Left lung (tissue), 10 donors: ENCODE data around the gene BGLAP. TPM values are rescaled to one million over a fixed set of nuclear protein-coding genes. Genes with fewer than 3 reads are reported as not detected.

Experiments
- ATAC-seq: fragments of 200-7000 bp; cut with Tn5 transposase; one replicate; pipeline ENCODE4 v1.9.1; 2020; ENCODE audit warnings: moderate library complexity
- DNase-seq, 4 donors: peaks; one replicate each; pipeline ENCODE4 v3.0.0-alpha.2; 2013 to 2020
- H3K27ac ChIP-seq, 2 donors: fragments of 200-600 bp; sonication (generic) in 1 of 2; one replicate each; pipeline versions ENCODE4 v1.5.0 to v1.8.0; 2020 to 2021
- H3K27me3 ChIP-seq, 2 donors: fragments of 200-600 bp; sonication (generic) in 1 of 2; one replicate each; pipeline versions ENCODE4 v1.5.0 to v1.8.0; 2020 to 2021
- H3K36me3 ChIP-seq, 2 donors: fragments of 200-600 bp; sonication (generic) in 1 of 2; one replicate each; pipeline versions ENCODE4 v1.5.0 to v1.8.0; 2020 to 2021
- H3K4me1 ChIP-seq, 2 donors: fragments of 200-600 bp; one replicate each; pipeline ENCODE4 v1.8.0; 2021
- H3K4me3 ChIP-seq, 2 donors: fragments of 200-600 bp; sonication (generic) in 1 of 2; one replicate each; pipeline versions ENCODE4 v1.5.0 to v1.8.0; 2020 to 2021; ENCODE audit warnings: mild to moderate bottlenecking in 1 of 2
- H3K9me3 ChIP-seq, 2 donors: fragments of 200-600 bp; sonication (generic) in 1 of 2; one replicate each; pipeline versions ENCODE4 v1.5.0 to v1.8.0; 2020 to 2021
- CTCF ChIP-seq, 2 donors: fragments of 200-600 bp; sonication (generic) in 1 of 2; IDR thresholded peaks; one replicate each; pipeline versions ENCODE4 v1.5.0 to v1.8.0; 2021; ENCODE audit warnings: antibody characterized with exemption in 2 of 2
- intact Hi-C, 2 donors: fragments of 100-400 bp; cut with DNase I; formaldehyde crosslinking; loops; one replicate each; pipeline versions ENCODE4 v1.11.2 to v1.14.2; 2022
- polyA plus RNA-seq, 6 donors: library from polyadenylated mRNA; unstranded; fragments of 120-200 nt; gene quantifications; one replicate each; pipeline ENCODE4 v1.2.1, GENCODE V29; 2013; ENCODE audit not compliant: insufficient read length in 6 of 6
- total RNA-seq, 2 donors: library from RNA; stranded (reverse); fragmentation: NEBNext Ultra II Directional; extraction: Animal tissue kit (Norgen Biotek cat#: 25700); gene quantifications; one replicate each; pipeline ENCODE4 v1.2.1, GENCODE V29; 2021
- donor health status: DM: no; HTN: yes; CAD: no.
- donor health status: DM: no; HTN: no; CAD: no.

BGLAP gene
- total and polyA plus RNA-seq, 8 donors = 0.99 to 10.3 (median 5.4) TPM

- DNase-seq = no peak
- peak overlapping the region in 1 of 2 donors; percentile 48 for H3K27ac ChIP-seq
- peak; percentile 65 for ATAC-seq
Measured at GRCh38 chr1:156276966-156277381, 35.0 kb downstream of the BGLAP start.

DNA sequence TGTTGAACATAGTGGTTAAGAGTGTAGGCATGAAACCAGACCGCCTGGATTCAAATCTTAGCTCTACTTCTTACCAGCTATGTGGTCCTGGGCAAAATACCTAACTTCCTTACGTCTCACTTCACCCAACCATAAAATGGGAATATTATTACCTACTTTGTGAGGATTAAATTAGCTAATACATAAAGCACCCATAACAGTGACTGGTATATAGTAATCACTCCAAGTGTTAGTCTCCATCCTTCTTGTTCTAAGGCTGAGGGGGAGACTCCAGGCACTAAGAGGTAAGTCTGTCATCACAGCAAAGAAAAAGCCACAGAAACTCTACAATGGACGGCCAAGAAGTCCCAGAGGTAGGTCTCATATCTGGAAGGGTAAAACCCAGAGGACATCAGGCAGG, 37.9 kb downstream of the BGLAP start:
- Histone ChIP-seq H3K27ac (no peak overlapping the region), H3K4me1 (peaks cover 16 to 49% of the 10 kb centered on the region in 2 donors), H3K9me3 (no peaks in the 10 kb centered on the region), H3K27me3 (no peaks in the 10 kb centered on the region), H3K4me3 (no peak overlapping the region), H3K36me3 (peaks cover 0 to 46% of the 10 kb centered on the region in 2 donors)
- no peak for TF ChIP-seq CTCF (IDR thresholded peaks at IDR 0.05)
- ATAC-seq = no peak
- intact Hi-C loops = no loop called here
- no peak for DNase-seq

More at GRCh38 chr1:156276966-156277381, 35.0 kb downstream of the BGLAP start:
- peaks cover 10 to 32% of the 10 kb centered on the region in 2 donors for H3K4me1 ChIP-seq
- TF ChIP-seq CTCF (IDR thresholded peaks at IDR 0.05) = no peak
- no peak overlapping the region for H3K4me3 ChIP-seq
- no peaks in the 10 kb centered on the region for H3K27me3 ChIP-seq
- H3K9me3 ChIP-seq = no peaks in the 10 kb centered on the region
- H3K36me3 ChIP-seq = peaks cover 0 to 74% of the 10 kb centered on the region in 2 donors
- intact Hi-C loops = no loop called here

DNA sequence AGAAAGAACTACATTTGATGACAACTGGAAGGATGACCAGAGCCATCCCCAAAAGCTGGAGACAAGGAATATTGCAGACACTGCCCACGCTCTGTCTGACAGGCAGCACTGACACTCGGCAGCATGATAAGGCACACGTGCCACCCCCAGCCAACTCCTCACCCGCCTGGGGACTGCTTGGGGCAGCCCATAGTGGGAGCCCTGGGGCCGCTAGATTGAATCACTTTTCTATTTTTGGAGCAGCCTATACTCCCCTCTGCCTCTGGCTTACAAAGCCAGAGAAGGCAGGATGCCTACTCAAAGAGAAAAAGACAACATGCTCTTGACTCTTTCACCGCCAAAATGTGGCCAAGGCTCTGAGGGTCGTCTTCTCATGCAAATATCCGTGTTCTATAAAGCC, 39.3 kb downstream of the BGLAP start:
- H3K27me3 ChIP-seq = no peaks in the 10 kb centered on the region
- peaks cover 0 to 43% of the 10 kb centered on the region in 2 donors for H3K36me3 ChIP-seq
- H3K4me3 ChIP-seq = peak overlapping the region in 1 of 2 donors; percentile 83
- DNase-seq = no peak
- ATAC-seq = peak; percentile 2
- intact Hi-C loops = no loop called here
- H3K4me1 ChIP-seq = peaks cover 16 to 51% of the 10 kb centered on the region in 2 donors
- no peaks in the 10 kb centered on the region for H3K9me3 ChIP-seq
- no peak for TF ChIP-seq CTCF (IDR thresholded peaks at IDR 0.05)
- H3K27ac ChIP-seq = peak overlapping the region in 1 of 2 donors; percentile 96

DNA sequence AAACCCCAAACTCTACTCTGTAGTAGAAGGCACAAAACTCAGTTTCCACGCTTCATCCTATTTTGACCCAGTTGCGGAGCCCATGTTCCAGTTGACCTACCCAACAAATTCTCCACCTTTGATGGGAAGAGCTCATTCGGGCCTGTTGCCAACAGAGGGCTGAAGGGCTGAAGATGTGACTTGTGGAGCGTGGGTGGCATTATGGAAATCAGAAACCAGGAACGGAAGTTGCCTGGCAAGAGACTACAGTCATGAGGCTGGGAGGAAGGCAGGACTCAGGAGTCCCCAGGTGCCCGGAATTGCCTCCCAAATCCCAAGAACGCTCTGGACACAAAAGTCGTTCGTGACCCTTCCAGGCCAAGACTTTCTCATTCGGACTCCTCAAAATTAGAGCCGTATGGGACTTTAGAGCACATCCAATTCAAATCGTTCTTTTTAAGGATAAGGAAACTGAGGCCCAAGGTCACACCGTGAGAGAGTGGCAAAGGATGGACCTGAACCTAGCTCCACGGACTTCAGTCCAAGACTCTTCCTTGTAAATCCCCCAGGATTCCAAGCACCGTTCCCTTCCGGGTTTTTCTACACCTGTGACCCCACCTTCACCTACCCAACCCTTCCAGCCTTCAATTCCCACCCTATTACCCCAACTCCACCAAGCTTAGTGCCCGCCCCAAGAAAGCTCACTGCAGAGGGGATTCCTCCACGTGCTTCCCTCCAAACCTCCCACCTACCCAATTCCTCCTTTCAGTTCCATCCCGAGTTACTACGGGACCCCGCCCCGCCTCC, 39.9 kb downstream of the BGLAP start:
- ATAC-seq = peak; percentile 32
- H3K4me1 ChIP-seq = peaks cover 16 to 46% of the 10 kb centered on the region in 2 donors
- H3K27me3 ChIP-seq = no peaks in the 10 kb centered on the region
- peak in 1 of 4 donors; percentile 56 for DNase-seq
- H3K4me3 ChIP-seq = peak overlapping the region; percentile 81 to 83
- H3K27ac ChIP-seq = peak overlapping the region; percentile 89 to 96
- H3K9me3 ChIP-seq = no peaks in the 10 kb centered on the region
- no peak for TF ChIP-seq CTCF (IDR thresholded peaks at IDR 0.05)
- intact Hi-C loops = no loop called here
- peaks cover 0 to 37% of the 10 kb centered on the region in 2 donors for H3K36me3 ChIP-seq

- intact Hi-C loops = no loop called here
- peak within 1 kb of the TSS; percentile 89 to 96 for H3K27ac ChIP-seq
- DNase-seq (peak; percentile 97 to 99 (median 98)), ATAC-seq (peak; percentile 94)
- H3K27me3 ChIP-seq = no peaks in the 10 kb centered on the region
- peaks cover 16 to 39% of the 10 kb centered on the region in 2 donors for H3K4me1 ChIP-seq
- H3K9me3 ChIP-seq = no peaks in the 10 kb centered on the region
- H3K4me3 ChIP-seq = peak within 1 kb of the TSS; percentile 81 to 83
- TF ChIP-seq CTCF (IDR thresholded peaks at IDR 0.05) = peak in 1 of 2 donors; percentile 25
- H3K36me3 ChIP-seq = peaks cover 0 to 29% of the 10 kb centered on the region in 2 donors
Measured at GRCh38 chr1:156282479-156283222, 40.7 kb downstream of the BGLAP start, which contains the start of gene SMG5. TSS of gene SMG5 (minus strand) at chr1:156282825. CDS start at chr1:156282680, 145 bp downstream.
